ENCODE measurements around the gene IAH1. TPM values are rescaled to one million over a fixed set of nuclear protein-coding genes. Genes with fewer than 3 reads are reported as not detected.
A peak's percentile ranks its signal among the peaks of the same experiment; 100 is the strongest.

Gene IAH1
- total RNA-seq, 2 experiments from 2014 or later: 53.7 to 63.7 TPM

DNA sequence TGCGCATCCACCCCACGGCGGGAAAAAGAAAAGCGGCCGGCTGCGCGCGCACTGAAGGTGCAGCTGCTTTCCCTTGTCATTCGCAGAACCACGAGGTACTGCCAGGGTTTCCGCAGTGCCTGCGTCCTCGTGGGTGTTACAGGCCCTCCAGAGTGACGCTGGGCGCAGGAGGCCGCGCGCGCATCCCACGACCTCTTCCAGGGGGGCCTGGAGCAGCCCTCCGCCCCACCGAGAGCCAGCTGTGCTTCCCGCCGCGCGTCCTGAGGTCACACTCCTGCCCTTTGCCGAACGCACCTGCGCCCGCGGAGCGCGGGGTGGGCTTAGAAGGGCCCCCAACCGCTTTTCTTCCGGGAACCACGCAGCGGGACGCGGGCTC is 378 bp upstream of the IAH1 start:
- H3K27ac Mint-ChIP-seq: peak overlapping the region; percentile 75
- CTCF ChIA-PET: interaction anchor here (0.6 to 1.0 kb wide), 4 partner anchors 18 to 577 kb away, joined by 3 to 4 read pairs (median 3); no protein-coding TSS in a partner anchor
- POLR2A ChIA-PET: no interaction called here
- intact Hi-C loops (cut with DNase I, micrococcal nuclease): loop anchor here (1.0 to 10.0 kb wide), 11 partner anchors 51 to 971 kb away; partner anchors contain the start of genes CPSF3 (in 2 of the 2), ITGB1BP1 (in 2 of the 2), ADAM17 (in 1 of the 2) and GRHL1 (in 1 of the 2)
- H3K4me1 Mint-ChIP-seq: peaks cover 42% of the 10 kb centered on the region
- ATAC-seq: peak; percentile 53
- peak overlapping the region; percentile 69 for H3K4me3 Mint-ChIP-seq
- DNase-seq: peak; percentile 77
- peaks cover 49% of the 10 kb centered on the region for H3K36me3 Mint-ChIP-seq (ENCODE audit: low read depth)
- no peaks in the 10 kb centered on the region for H3K27me3 Mint-ChIP-seq
- H3K9me3 Mint-ChIP-seq (ENCODE audit: low read depth): no peaks in the 10 kb centered on the region

DNA sequence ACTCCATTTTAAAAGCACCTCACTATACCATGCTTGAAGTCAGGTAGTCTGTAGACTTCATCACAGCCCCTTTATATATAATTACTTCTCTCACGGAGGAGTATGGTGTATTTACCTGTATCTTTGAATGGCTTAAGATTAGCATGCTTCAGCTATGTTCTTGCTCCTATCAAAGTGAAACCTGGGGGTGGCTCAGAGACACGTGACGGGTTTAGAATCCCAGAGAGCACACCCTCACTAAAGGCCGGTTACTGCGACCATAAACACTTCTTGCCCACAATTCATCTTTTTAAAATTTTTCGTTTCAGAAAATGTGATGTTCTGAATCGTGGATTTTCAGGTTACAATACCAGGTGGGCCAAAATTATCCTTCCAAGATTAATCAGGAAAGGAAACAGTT is 3.6 kb downstream of the IAH1 start:
- ATAC-seq: no peak
- POLR2A ChIA-PET: no interaction called here
- DNase-seq: peak; percentile 14
- CTCF ChIA-PET: interaction anchor here (0.6 to 0.8 kb wide), 2 partner anchors 50 to 522 kb away, joined by 4 read pairs; no protein-coding TSS in a partner anchor
- Mint-ChIP-seq H3K9me3 (ENCODE audit: low read depth) (no peaks in the 10 kb centered on the region), H3K27me3 (no peaks in the 10 kb centered on the region), H3K36me3 (ENCODE audit: low read depth) (peaks cover 46% of the 10 kb centered on the region), H3K4me3 (no peak overlapping the region), H3K27ac (peak overlapping the region; percentile 71), H3K4me1 (peaks cover 44% of the 10 kb centered on the region)
- intact Hi-C loops (cut with DNase I, micrococcal nuclease): loop anchor here (10.0 kb wide), 2 partner anchors 333 to 967 kb away; partner anchors contain the start of gene ODC1 (in 1 of the 2)

DNA sequence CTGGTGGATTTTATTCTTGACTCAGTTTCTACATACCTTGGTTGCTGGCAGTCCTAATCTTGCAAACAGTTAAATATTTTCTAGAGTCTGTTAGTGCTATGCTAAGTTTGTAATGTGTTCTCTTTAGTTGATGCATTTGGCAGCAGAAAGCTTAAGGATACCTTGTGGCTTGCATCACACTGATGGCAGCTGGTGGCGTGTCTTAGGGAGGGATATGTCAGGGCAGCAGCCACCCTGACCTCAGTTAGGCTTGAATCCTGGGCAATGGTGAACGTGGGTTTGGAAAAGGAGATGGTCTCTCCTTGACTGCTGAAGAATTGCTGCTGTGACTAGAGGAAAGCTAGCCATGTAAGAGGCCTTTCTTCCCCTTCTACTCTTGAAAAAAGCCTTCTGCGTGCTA is 4.2 kb downstream of the IAH1 start:
- no peaks in the 10 kb centered on the region for H3K27me3 Mint-ChIP-seq
- H3K4me3 Mint-ChIP-seq: no peak overlapping the region
- peak overlapping the region; percentile 71 for H3K27ac Mint-ChIP-seq
- peaks cover 39% of the 10 kb centered on the region for H3K4me1 Mint-ChIP-seq
- DNase-seq (no peak), ATAC-seq (no peak)
- CTCF ChIA-PET: interaction anchor here (0.6 to 0.8 kb wide), 2 partner anchors 51 to 521 kb away, joined by 4 read pairs; no protein-coding TSS in a partner anchor
- no peaks in the 10 kb centered on the region for H3K9me3 Mint-ChIP-seq (ENCODE audit: low read depth)
- POLR2A ChIA-PET: interaction anchor here (0.6 kb wide), 1 partner anchor 140 kb away, joined by 3 read pairs; no protein-coding TSS in a partner anchor
- H3K36me3 Mint-ChIP-seq (ENCODE audit: low read depth): peaks cover 44% of the 10 kb centered on the region
- intact Hi-C loops (cut with DNase I, micrococcal nuclease): loop anchor here (10.0 kb wide), 2 partner anchors 334 to 966 kb away; partner anchors contain the start of gene ODC1 (in 1 of the 2)

DNA sequence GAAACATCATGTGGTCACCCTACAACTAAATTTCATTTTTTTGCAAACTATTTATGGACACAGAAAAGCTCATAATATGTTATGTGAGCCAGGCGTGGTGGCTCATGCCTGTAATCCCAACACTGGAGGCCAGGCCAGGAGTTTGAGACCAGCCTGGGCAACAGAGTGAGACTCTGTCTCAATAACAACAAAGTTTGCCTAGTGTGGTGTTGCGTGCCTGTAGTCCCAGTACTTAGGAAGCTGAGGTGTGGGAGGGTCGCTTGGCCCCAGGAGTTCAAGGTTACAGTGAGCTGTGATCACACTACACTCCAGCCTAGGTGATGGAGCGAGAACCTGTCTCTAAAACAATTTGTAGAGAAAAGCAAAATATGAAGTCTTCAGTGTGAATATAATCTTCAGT is 5.8 kb downstream of the IAH1 start:
- DNase-seq (no peak), ATAC-seq (no peak)
- no peak overlapping the region for H3K27ac Mint-ChIP-seq
- peaks cover 37% of the 10 kb centered on the region for H3K4me1 Mint-ChIP-seq
- H3K4me3 Mint-ChIP-seq: no peak overlapping the region
- no peaks in the 10 kb centered on the region for H3K27me3 Mint-ChIP-seq
- ChIA-PET CTCF (no interaction called here), POLR2A (no interaction called here)
- no peaks in the 10 kb centered on the region for H3K9me3 Mint-ChIP-seq (ENCODE audit: low read depth)
- intact Hi-C loops (cut with DNase I, micrococcal nuclease): no loop called here
- H3K36me3 Mint-ChIP-seq (ENCODE audit: low read depth): peaks cover 56% of the 10 kb centered on the region

DNA sequence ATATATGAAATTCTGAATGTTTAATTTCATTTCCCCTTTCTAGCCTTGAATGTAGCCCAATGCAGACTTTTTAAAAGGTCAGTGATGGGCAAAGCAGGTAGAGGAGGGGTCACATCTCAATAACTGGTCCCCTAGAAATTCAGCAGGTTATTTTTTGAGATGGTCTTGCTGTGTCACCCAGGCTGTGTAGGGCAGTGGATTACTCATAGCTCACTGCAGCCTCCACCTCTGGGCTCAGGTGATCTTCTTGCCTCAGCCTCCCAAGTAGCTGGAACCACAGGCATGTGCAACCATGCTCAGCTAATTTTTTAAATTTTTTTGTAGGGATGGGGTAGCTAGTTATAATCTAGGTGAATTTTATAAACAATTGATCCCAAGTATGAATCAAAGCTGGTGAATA is 8.8 kb downstream of the IAH1 start:
- Mint-ChIP-seq H3K4me3 (no peak overlapping the region), H3K36me3 (ENCODE audit: low read depth) (peaks cover 63% of the 10 kb centered on the region), H3K27me3 (no peaks in the 10 kb centered on the region), H3K4me1 (peaks cover 15% of the 10 kb centered on the region), H3K27ac (no peak overlapping the region), H3K9me3 (ENCODE audit: low read depth) (no peaks in the 10 kb centered on the region)
- ATAC-seq (no peak), DNase-seq (no peak)
- ChIA-PET POLR2A (no interaction called here), CTCF (interaction anchor here (0.6 to 1.6 kb wide), 3 partner anchors 17 to 277 kb away, joined by 3 to 4 read pairs (median 3); no protein-coding TSS in a partner anchor)
- intact Hi-C loops (cut with DNase I, micrococcal nuclease): no loop called here

DNA sequence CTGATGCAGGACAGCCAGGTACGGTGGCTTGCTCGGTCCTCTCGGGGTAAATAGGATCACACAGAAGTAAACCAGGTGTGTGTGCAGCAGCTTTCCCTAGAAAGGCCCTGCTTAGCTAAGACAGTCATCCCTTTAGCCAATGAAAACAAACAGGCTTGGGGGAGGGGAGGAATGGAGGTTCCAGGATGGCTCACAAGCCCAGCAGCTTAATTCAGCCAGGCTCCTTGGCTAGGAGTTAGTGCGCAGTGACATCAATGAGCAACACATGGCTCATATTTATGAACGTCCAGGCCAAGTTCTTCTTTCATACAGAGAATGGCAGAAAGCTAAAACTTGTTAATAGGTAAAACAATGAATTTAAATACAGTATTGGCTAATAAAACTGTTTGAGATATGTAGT is 10.2 kb downstream of the IAH1 start:
- Mint-ChIP-seq H3K27me3 (no peaks in the 10 kb centered on the region), H3K36me3 (ENCODE audit: low read depth) (peaks cover 60% of the 10 kb centered on the region), H3K27ac (no peak overlapping the region), H3K4me3 (no peak overlapping the region), H3K4me1 (peaks cover 18% of the 10 kb centered on the region), H3K9me3 (ENCODE audit: low read depth) (no peaks in the 10 kb centered on the region)
- ATAC-seq (no peak), DNase-seq (no peak)
- intact Hi-C loops (cut with DNase I, micrococcal nuclease): no loop called here
- CTCF ChIA-PET: no interaction called here
- POLR2A ChIA-PET: no interaction called here

DNA sequence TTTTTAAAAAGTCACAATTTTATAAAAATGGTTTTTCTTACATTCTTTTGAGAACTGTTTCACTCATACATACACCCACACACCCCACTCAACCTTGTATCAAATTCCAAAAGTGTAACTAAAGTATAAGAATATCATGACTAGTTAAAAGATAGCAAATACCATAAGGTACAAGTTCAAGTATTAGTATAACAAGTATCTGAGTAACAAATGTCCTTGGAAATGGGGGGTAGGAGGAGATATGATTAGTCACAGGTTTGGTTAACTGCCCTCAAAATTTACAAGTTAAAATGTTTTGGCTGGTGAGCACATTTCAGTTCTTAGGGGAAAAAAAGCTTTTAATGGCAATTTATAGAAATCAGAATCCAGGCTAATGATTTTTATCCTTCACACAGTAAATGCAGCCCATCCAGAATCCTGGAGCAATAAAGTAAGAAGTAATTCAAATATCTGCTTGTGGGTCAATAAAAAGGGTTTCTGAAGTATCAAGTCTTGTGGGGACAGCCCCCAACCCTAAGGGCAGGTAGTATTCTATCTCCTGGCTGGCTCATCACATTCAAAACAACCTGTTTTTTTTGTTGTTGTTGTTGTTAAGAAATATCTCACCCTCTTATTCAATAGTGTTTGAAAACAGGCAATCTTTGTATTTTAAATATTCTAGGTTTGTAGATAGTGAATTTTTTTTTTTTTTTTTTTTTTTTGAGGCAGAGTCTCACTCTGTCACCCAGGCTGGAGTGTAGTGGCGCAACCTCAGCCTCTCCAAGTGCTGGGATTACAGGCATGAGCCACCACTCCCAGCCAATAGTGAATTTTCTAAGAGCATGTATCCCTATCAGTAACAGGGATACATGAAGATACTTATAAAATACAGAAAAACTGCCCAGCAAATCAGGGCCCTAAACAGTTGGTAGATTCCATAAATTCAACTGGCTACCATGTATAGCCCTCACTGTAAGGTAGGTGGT is 14.5 kb downstream of the IAH1 start:
- peaks cover 29% of the 10 kb centered on the region for H3K4me1 Mint-ChIP-seq
- POLR2A ChIA-PET: interaction anchor here (0.6 kb wide), 1 partner anchor 106 kb away, joined by 7 read pairs; no protein-coding TSS in a partner anchor
- no peaks in the 10 kb centered on the region for H3K9me3 Mint-ChIP-seq (ENCODE audit: low read depth)
- CTCF ChIA-PET: no interaction called here
- no peak overlapping the region for H3K4me3 Mint-ChIP-seq
- peaks cover 81% of the 10 kb centered on the region for H3K36me3 Mint-ChIP-seq (ENCODE audit: low read depth)
- peak overlapping the region; percentile 51 for H3K27ac Mint-ChIP-seq
- DNase-seq (no peak), ATAC-seq (peak; percentile 66)
- intact Hi-C loops (cut with DNase I, micrococcal nuclease): loop anchor here in 1 of 2 experiments (2.0 kb wide), 1 partner anchor 64 kb away; no protein-coding TSS in a partner anchor
- H3K27me3 Mint-ChIP-seq: no peaks in the 10 kb centered on the region

DNA sequence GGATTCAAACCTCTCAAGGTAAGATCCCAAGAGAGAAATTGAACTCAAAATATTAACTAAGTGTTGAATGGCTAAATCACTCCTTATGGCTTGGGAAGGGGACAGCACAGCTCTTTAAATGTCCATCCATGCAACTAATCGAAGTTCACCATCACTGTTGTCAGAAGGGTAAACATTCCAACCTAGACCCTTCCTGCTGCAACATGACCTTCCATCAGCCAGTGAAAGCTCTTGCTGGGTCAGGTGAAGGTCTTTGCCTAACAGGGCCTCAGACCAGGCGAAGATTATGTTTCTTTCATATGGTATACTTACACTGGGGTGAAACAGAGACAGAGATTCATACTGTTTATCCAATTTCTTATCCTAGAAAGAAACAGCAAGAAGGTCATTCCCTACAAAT is 16.4 kb downstream of the IAH1 start:
- Mint-ChIP-seq H3K4me1 (peaks cover 40% of the 10 kb centered on the region), H3K36me3 (ENCODE audit: low read depth) (peaks cover 72% of the 10 kb centered on the region), H3K27me3 (no peaks in the 10 kb centered on the region), H3K4me3 (no peak overlapping the region), H3K9me3 (ENCODE audit: low read depth) (no peaks in the 10 kb centered on the region), H3K27ac (no peak overlapping the region)
- ChIA-PET POLR2A (interaction anchor here (0.6 kb wide), 1 partner anchor 14 kb away, joined by 4 read pairs; no protein-coding TSS in a partner anchor), CTCF (interaction anchor here (0.6 to 1.1 kb wide), 3 partner anchors 9 to 56 kb away, joined by 3 to 4 read pairs (median 4); no protein-coding TSS in a partner anchor)
- DNase-seq: no peak
- no peak for ATAC-seq
- intact Hi-C loops (cut with DNase I, micrococcal nuclease): loop anchor here in 1 of 2 experiments (5.0 kb wide), 2 partner anchors 102 to 222 kb away; no protein-coding TSS in a partner anchor

DNA sequence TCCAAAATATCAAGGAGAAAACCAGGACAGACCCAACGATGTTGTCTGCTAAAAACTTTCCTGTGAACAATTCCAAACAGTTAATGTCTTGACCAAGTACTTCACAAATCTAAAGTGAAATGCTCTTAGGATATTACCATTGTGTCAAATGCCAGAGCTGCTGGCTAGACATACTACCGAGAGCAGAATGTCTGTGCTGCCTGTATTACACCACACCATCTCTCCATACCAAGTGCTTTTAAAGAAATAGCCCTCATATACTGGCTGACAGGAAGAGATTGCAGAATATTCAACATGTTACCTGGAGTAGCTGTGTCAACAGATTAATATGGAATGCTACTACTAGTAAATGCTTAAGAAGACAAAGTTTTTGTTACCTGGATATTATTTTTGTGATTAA is 18.6 kb downstream of the IAH1 start:
- Mint-ChIP-seq H3K4me1 (peaks cover 50% of the 10 kb centered on the region), H3K36me3 (ENCODE audit: low read depth) (peaks cover 62% of the 10 kb centered on the region), H3K9me3 (ENCODE audit: low read depth) (no peaks in the 10 kb centered on the region), H3K4me3 (no peak overlapping the region), H3K27ac (peak overlapping the region; percentile 77), H3K27me3 (no peaks in the 10 kb centered on the region)
- CTCF ChIA-PET: interaction anchor here (0.8 to 1.4 kb wide), 4 partner anchors 18 to 689 kb away, joined by 3 to 4 read pairs (median 4); no protein-coding TSS in a partner anchor
- POLR2A ChIA-PET: no interaction called here
- ATAC-seq: no peak
- DNase-seq: no peak
- intact Hi-C loops (cut with DNase I, micrococcal nuclease): loop anchor here in 1 of 2 experiments (5.0 kb wide), 2 partner anchors 99 to 219 kb away; no protein-coding TSS in a partner anchor

DNA sequence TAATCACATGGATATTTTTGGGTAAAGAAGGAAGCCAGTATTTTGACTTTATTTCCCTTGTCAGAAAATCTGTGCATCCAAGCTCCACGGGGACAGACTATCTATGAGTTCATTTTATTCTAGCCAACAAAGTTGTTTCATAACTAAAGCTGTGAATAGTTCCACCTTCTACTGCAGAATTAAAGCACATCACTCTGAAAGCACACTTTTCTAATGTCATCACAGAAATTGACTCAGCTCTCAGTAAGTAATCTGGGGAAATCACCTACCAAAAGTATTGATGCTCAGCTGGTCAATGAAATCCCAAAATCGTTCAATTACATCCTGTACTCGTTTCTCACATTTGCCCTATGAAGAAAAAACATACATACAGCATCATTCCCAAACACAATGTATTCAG is 19.1 kb downstream of the IAH1 start:
- Mint-ChIP-seq H3K4me1 (peaks cover 46% of the 10 kb centered on the region), H3K36me3 (ENCODE audit: low read depth) (peaks cover 62% of the 10 kb centered on the region), H3K9me3 (ENCODE audit: low read depth) (no peaks in the 10 kb centered on the region), H3K4me3 (no peak overlapping the region), H3K27me3 (no peaks in the 10 kb centered on the region), H3K27ac (peak overlapping the region; percentile 77)
- intact Hi-C loops (cut with DNase I, micrococcal nuclease): loop anchor here in 1 of 2 experiments (5.0 kb wide), 2 partner anchors 99 to 219 kb away; no protein-coding TSS in a partner anchor
- POLR2A ChIA-PET: interaction anchor here (0.5 to 1.0 kb wide), 3 partner anchors 36 to 137 kb away, joined by 3 to 5 read pairs (median 4); partner anchors contain the start of gene YWHAQ
- CTCF ChIA-PET: interaction anchor here (1.4 kb wide), 2 partner anchors 18 to 93 kb away, joined by 4 read pairs; no protein-coding TSS in a partner anchor
- DNase-seq: no peak
- ATAC-seq: peak; percentile 74

DNA sequence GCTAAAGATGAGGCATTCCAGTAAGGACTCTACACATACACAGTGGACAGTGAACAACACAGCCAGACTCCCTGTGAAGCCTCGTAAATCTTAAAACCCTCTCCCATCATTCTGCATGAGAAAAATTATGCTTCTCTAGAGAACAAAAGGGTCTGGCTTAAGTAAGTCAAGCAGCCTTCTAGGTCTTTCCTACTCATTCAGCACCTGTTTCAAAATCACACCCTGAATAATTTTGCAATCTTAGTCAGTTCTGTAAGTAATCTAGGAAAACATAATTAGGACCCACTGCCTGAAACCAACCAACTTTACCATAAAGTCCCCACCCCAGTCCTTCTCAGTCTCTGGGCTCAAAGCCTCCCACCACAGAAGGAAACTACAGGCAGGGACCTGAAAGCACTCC is 19.7 kb downstream of the IAH1 start:
- ATAC-seq: peak; percentile 51
- Mint-ChIP-seq H3K4me1 (peaks cover 40% of the 10 kb centered on the region), H3K36me3 (ENCODE audit: low read depth) (peaks cover 56% of the 10 kb centered on the region), H3K27ac (peak overlapping the region; percentile 77), H3K4me3 (no peak overlapping the region), H3K9me3 (ENCODE audit: low read depth) (no peaks in the 10 kb centered on the region), H3K27me3 (no peaks in the 10 kb centered on the region)
- intact Hi-C loops (cut with DNase I, micrococcal nuclease): loop anchor here (1.0 to 5.0 kb wide), 3 partner anchors 58 to 218 kb away; no protein-coding TSS in a partner anchor
- DNase-seq: no peak
- ChIA-PET CTCF (interaction anchor here (0.6 to 1.4 kb wide), 2 partner anchors 7 to 19 kb away, joined by 3 to 4 read pairs; no protein-coding TSS in a partner anchor), POLR2A (interaction anchor here (0.8 to 1.0 kb wide), 2 partner anchors 59 to 137 kb away, joined by 3 to 5 read pairs; partner anchors contain the start of gene YWHAQ)
